ENCODE measurements around the gene CACNG8. TPM values are rescaled to one million over a fixed set of nuclear protein-coding genes. Genes with fewer than 3 reads are reported as not detected.
"Not testable (repeated sequence)": the region's sequence is repeated elsewhere in the genome, so short reads cannot be mapped to it uniquely, and the experiment has no call there.

The CACNG8 gene
- total RNA-seq, 8 experiments from 2014 or later = 0.15 to 6.1 (median 1.6) TPM

DNA sequence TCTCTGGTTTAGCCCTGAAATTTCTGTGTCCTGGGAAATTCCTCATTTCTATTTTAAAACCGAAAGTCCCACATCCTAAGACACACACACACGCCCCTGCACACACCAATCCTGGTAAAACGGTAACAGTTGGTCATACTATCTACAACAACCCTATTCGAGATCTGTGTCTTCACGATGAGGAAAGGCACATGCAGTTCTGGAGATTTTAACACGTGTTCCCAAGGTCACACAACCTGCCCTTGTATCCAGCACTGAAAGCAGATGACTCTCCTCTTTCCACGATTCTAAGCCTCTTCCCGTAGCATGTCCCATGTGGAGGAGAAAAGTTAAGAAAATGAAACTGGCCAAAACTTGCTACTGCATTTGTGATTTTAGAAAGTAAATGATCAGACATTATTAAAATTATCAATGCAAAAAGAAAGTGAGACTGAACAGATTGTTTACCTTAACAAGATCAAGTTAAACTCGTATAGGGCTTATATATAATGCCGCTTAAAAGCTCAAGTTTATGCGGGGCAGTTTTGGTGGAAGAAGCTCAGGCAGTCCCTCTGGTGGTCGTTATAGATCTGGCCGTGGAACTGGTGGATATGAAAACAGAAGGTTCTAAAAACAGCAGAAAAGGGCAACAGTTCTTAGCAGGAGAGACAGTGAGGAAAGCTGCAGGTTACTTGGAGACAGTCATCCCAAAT lies 68.3 kb downstream of the CACNG8 start:
- WGBS, 10 experiments = 15 to 73% (median 53%) methylated on average over 3 to 10 of the region's 13 CpGs; no CpG with 5 or more reads in 1 of the 10 experiments
- Histone ChIP-seq H3K4me3 (no peak overlapping the region), H3K4me1 (replicated peaks in 1 of 2) (peaks cover 0 to 6% of the 10 kb centered on the region in 2 donors), H3K27ac (no peak overlapping the region)
- in situ Hi-C loops (cut with MboI; ENCODE audit: low pct_unique_long_range_greater_than_20kb in 2 of 9, low sequenced_read_pairs in 9 of 9, unreplicated experiment in 9 of 9) = loop anchor here in 1 of 9 experiments (25.0 kb wide), 1 partner anchor 219 kb away; the partner anchor contains the start of gene NLRP12
- ATAC-seq (replicated peaks in 6 of 8) = no peak

DNA sequence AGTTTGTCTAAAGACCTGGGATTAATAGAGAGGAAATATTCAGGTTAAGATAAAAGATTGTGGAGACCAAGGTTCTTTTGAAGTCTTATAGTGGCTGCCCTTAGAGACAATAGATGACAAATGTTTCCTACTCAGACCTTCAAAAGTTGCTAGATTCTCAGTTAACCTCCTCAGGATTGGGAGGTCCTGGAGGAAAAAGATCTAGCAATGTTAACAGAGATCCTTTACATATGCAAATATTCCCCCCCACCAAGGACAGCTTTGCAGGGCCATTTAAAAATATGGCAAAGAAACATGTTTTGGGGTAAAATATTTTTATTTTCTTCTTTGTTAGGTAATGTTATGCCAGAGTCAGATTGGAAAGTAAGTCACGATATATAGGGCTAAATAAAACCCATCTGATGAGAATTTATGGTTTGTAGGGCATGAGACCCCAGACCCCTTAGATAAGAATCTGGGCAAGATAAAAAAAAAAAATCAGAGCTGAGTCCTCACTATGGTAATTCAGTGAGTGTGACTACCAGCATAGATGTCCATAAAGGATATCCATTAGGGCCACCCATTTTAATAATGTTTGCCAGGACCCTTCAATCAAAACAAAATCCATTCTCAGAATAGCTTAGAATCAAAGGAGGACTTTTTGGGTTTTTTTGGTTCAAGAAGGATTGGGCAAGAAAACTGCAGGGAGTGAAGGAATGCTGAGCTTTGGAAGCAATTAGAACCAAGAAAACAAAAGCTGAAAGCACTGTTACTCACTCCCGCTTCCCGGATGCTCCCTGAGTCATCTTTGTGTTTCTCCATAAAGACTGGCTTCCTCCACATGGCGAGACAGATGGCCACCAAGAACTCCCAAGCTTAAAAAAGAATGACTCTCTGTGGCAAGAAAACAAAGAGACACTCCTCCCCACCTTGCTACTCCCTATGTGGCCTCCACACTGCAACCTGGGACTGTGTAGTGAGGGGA lies 72.8 kb downstream of the CACNG8 start:
- H3K27ac ChIP-seq = no peak overlapping the region
- peaks cover 0 to 6% of the 10 kb centered on the region in 2 donors for H3K4me1 ChIP-seq (replicated peaks in 1 of 2)
- H3K4me3 ChIP-seq = no peak overlapping the region
- in situ Hi-C loops (cut with MboI; ENCODE audit: low pct_unique_long_range_greater_than_20kb in 2 of 9, low sequenced_read_pairs in 9 of 9, unreplicated experiment in 9 of 9) = loop anchor here in 1 of 9 experiments (25.0 kb wide), 1 partner anchor 223 kb away; the partner anchor contains the start of gene NLRP12
- 0 to 29% (median 16%) methylated on average over 1 to 4 of the region's 4 CpGs; no CpG with 5 or more reads in 1 of the 10 experiments for WGBS, 10 experiments
- peak in 7 of 8 experiments; percentile 52 to 98 (median 62) for ATAC-seq (replicated peaks in 6 of 8)

DNA sequence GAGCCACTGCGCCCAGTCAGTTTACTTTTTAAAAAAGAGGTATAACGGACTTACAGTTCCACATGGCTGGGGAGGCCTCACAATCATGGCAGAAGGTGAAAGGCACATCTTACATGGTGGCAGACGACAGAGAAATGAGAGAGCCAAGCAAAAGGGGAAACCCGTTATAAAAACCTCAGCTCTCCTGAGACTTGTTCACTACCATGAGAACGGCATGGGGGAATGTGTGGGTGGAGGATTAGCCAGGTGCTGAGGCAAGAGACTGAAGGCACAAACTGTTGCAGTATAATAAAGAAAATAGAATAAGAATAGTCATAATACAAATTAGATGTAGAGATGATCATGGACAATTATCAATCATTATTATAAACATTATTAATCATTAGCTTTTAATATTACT lies 73.8 kb downstream of the CACNG8 start:
- not testable (repeated sequence) for H3K4me3 ChIP-seq; H3K4me1 ChIP-seq (replicated peaks in 1 of 2); ATAC-seq (replicated peaks in 6 of 8); H3K27ac ChIP-seq
- in situ Hi-C loops (cut with MboI; ENCODE audit: low pct_unique_long_range_greater_than_20kb in 2 of 9, low sequenced_read_pairs in 9 of 9, unreplicated experiment in 9 of 9) = loop anchor here in 1 of 9 experiments (25.0 kb wide), 1 partner anchor 224 kb away; the partner anchor contains the start of gene NLRP12
- WGBS, 10 experiments = 30 to 97% (median 83%) methylated on average over 2 to 3 of the region's 5 CpGs; no CpG with 5 or more reads in 6 of the 10 experiments

Other genes with a start within 250 kb of the CACNG8 start
- gene NLRP12, start 138.6 kb upstream of the CACNG8 start, total RNA-seq = 1 to 10 TPM in 1 of 8 experiments, under 1 TPM in 3, not detected in 4; 0.14 to 1.5 (median 0.52) TPM
- 10 to 100 TPM in 5 of 8 experiments, 1 to 10 TPM in 3; 2.1 to 26.7 (median 11.6) TPM for gene MYADM, start 95.1 kb upstream of the CACNG8 start, total RNA-seq
- 1 to 10 TPM in 4 of 8 experiments, under 1 TPM in 4; 0.10 to 2.4 (median 0.91) TPM for gene PRKCG, start 80.7 kb upstream of the CACNG8 start, total RNA-seq
- 10 to 100 TPM in 4 of 8 experiments, 1 to 10 TPM in 1, under 1 TPM in 3; 0.27 to 26.3 (median 12.1) TPM for gene CACNG7, start 53.7 kb upstream of the CACNG8 start, total RNA-seq
- 1 to 10 TPM in 4 of 8 experiments, under 1 TPM in 3, not detected in 1; 0.15 to 2.2 (median 1.0) TPM for gene CACNG6, start 28.7 kb downstream of the CACNG8 start, total RNA-seq
- 1 to 10 TPM in 1 of 8 experiments, not detected in 7; 1.7 TPM for gene VSTM1, start 101.0 kb downstream of the CACNG8 start, total RNA-seq
- not detected for gene TARM1, start 118.4 kb downstream of the CACNG8 start, total RNA-seq
- under 1 TPM; 0.11 to 0.95 (median 0.22) TPM for gene OSCAR, start 137.9 kb downstream of the CACNG8 start, total RNA-seq
- 100 to 1,000 TPM; 188 to 271 (median 210) TPM for gene NDUFA3, start 139.9 kb downstream of the CACNG8 start, total RNA-seq
- gene TFPT, start 152.7 kb downstream of the CACNG8 start, total RNA-seq = 10 to 100 TPM; 14.9 to 34.7 (median 20.8) TPM
- 10 to 100 TPM; 29.5 to 78.7 (median 59.3) TPM for gene PRPF31, start 152.8 kb downstream of the CACNG8 start, total RNA-seq
- 10 to 100 TPM in 4 of 8 experiments, 1 to 10 TPM in 4; 8.4 to 47.1 (median 13.0) TPM for gene CNOT3, start 174.8 kb downstream of the CACNG8 start, total RNA-seq
- gene LENG1, start 196.8 kb downstream of the CACNG8 start, total RNA-seq = 10 to 100 TPM in 6 of 8 experiments, 1 to 10 TPM in 2; 8.2 to 12.5 (median 10.9) TPM
- 1 to 10 TPM in 6 of 8 experiments, under 1 TPM in 2; 0.76 to 2.8 (median 1.5) TPM for gene TMC4, start 210.2 kb downstream of the CACNG8 start, total RNA-seq
- 10 to 100 TPM; 20.5 to 59.8 (median 30.3) TPM for gene MBOAT7, start 226.6 kb downstream of the CACNG8 start, total RNA-seq
- gene TSEN34, start 228.4 kb downstream of the CACNG8 start, total RNA-seq = 10 to 100 TPM; 29.7 to 69.7 (median 43.1) TPM
- gene RPS9, start 237.9 kb downstream of the CACNG8 start, total RNA-seq = 1,000 to 10,000 TPM; 1,240 to 1,920 (median 1,801) TPM